ENCODE measurements around the gene ZFYVE28. TPM values are rescaled to one million over a fixed set of nuclear protein-coding genes. Genes with fewer than 3 reads are reported as not detected.
"Not testable (repeated sequence)": the region's sequence is repeated elsewhere in the genome, so short reads cannot be mapped to it uniquely, and the experiment has no call there.

Gene ZFYVE28
- total RNA-seq, 2 donors from 2014 or later: 6.6 to 30.2 TPM

- WGBS: 94% methylated on average over 44 of the region's 44 CpGs
- TF ChIP-seq POLR2AphosphoS5 (IDR thresholded peaks at IDR 0.05) (no peak), CTCF (IDR thresholded peaks at IDR 0.05) (no peak), POLR2A (IDR thresholded peaks at IDR 0.05) (no peak)
- H3K9me3 ChIP-seq: no peaks in the 10 kb centered on the region
- no peak overlapping the region for H3K27ac ChIP-seq
- DNase-seq (ENCODE audit: low spot score): no peak
- H3K4me3 ChIP-seq: no peak overlapping the region
- H3K36me3 ChIP-seq: no peaks in the 10 kb centered on the region
- no peaks in the 10 kb centered on the region for H3K27me3 ChIP-seq (replicated peaks; ENCODE audit: insufficient read depth)
- H3K4me1 ChIP-seq (replicated peaks): no peaks in the 10 kb centered on the region
- intact Hi-C loops (cut with DNase I): no loop called here
Observed at GRCh38 chr4:2275546-2276251, 142.7 kb downstream of the ZFYVE28 start.

- not testable (repeated sequence) for H3K4me3 ChIP-seq
Observed at GRCh38 chr4:2275044-2275397, 143.4 kb downstream of the ZFYVE28 start.

GRCh38 chr4:2274320-2275043 lies 144.0 kb downstream of the ZFYVE28 start:
- 87% methylated on average over 21 of the region's 21 CpGs for WGBS
- DNase-seq (ENCODE audit: low spot score): no peak
- H3K4me1 ChIP-seq (replicated peaks): no peaks in the 10 kb centered on the region
- H3K27me3 ChIP-seq (replicated peaks; ENCODE audit: insufficient read depth): no peaks in the 10 kb centered on the region
- no peaks in the 10 kb centered on the region for H3K36me3 ChIP-seq
- TF ChIP-seq POLR2A (IDR thresholded peaks at IDR 0.05) (no peak), POLR2AphosphoS5 (IDR thresholded peaks at IDR 0.05) (no peak), CTCF (IDR thresholded peaks at IDR 0.05) (no peak)
- no peak overlapping the region for H3K4me3 ChIP-seq
- no peak overlapping the region for H3K27ac ChIP-seq
- no peaks in the 10 kb centered on the region for H3K9me3 ChIP-seq
- intact Hi-C loops (cut with DNase I): no loop called here

More at GRCh38 chr4:2275044-2275397, 143.4 kb downstream of the ZFYVE28 start:
- H3K9me3 ChIP-seq; H3K4me1 ChIP-seq (replicated peaks); DNase-seq (ENCODE audit: low spot score); H3K36me3 ChIP-seq; intact Hi-C loops (cut with DNase I); H3K27ac ChIP-seq; H3K27me3 ChIP-seq (replicated peaks; ENCODE audit: insufficient read depth): not testable (repeated sequence)
- 86% methylated on average over 10 of the region's 10 CpGs for WGBS

- no peak for DNase-seq (ENCODE audit: low spot score)
- Histone ChIP-seq H3K27ac (no peak overlapping the region), H3K36me3 (no peaks in the 10 kb centered on the region), H3K27me3 (replicated peaks; ENCODE audit: insufficient read depth) (no peaks in the 10 kb centered on the region), H3K4me1 (replicated peaks) (no peaks in the 10 kb centered on the region), H3K9me3 (no peaks in the 10 kb centered on the region), H3K4me3 (no peak overlapping the region)
- WGBS: 76% methylated on average over 24 of the region's 24 CpGs
- TF ChIP-seq POLR2A (IDR thresholded peaks at IDR 0.05) (no peak), CTCF (IDR thresholded peaks at IDR 0.05) (no peak), POLR2AphosphoS5 (IDR thresholded peaks at IDR 0.05) (no peak)
- intact Hi-C loops (cut with DNase I): no loop called here
Observed at GRCh38 chr4:2273657-2274319, 144.7 kb downstream of the ZFYVE28 start.

GRCh38 chr4:2273221-2273620 lies 145.2 kb downstream of the ZFYVE28 start:
- Histone ChIP-seq H3K36me3 (no peaks in the 10 kb centered on the region), H3K4me3 (no peak overlapping the region), H3K4me1 (replicated peaks) (no peaks in the 10 kb centered on the region), H3K27me3 (replicated peaks; ENCODE audit: insufficient read depth) (no peaks in the 10 kb centered on the region), H3K27ac (no peak overlapping the region), H3K9me3 (no peaks in the 10 kb centered on the region)
- 75% methylated on average over 15 of the region's 15 CpGs for WGBS
- DNase-seq (ENCODE audit: low spot score): no peak
- intact Hi-C loops (cut with DNase I): no loop called here
- TF ChIP-seq POLR2AphosphoS5 (IDR thresholded peaks at IDR 0.05) (no peak), CTCF (IDR thresholded peaks at IDR 0.05) (no peak), POLR2A (IDR thresholded peaks at IDR 0.05) (no peak)
